Fibroblast of lung (primary cell): ENCODE results near the gene FIBP.

Experiments
- CTCF ChIP-seq, 2 donors: IDR thresholded peaks in 1 of 2; conservative IDR thresholded peaks in 1 of 2; 1 replicate in 1 of 2; 2 replicates in 1 of 2; pipeline ENCODE4 v1.5.1; 2011 to 2012; ENCODE audit warnings: low read length in 2 of 2, control low read depth in 1 of 2, inconsistent platforms in 1 of 2, low read depth in 1 of 2, mild to moderate bottlenecking in 1 of 2
- EZH2 ChIP-seq: IDR thresholded peaks from 2 replicates; pipeline ENCODE4 v1.5.1; 2012; ENCODE audit warnings: low read length, control low read depth, mild to moderate bottlenecking; ENCODE audit errors: missing control alignments

DNA sequence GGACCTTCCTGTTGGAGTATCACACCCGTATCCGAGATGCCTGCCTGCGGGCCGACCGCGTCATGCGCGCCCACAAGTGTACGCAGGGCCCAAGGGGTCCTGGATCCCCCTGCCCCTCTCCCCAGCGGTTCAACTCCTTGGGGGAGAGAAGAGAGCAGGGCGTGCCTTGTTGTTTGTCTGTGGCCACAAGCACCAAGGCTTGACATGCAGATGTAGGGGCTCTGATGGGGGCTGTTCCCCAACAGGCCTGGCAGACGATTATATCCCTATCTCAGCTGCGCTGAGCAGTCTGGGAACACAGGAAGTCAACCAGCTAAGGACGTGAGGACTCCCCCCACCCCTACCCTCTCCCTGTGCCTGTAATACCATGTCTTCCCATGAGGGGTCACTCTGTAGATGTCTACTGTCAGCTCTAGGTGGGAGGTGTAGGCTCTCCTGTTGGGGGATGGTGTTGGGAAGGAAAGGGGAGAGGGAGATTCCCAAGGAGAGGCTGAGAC lies 37.1 kb downstream of the FIBP start:
- TF ChIP-seq CTCF (conservative IDR thresholded peaks at IDR 0.05 in 1 of 2, IDR thresholded peaks at IDR 0.05 in 1 of 2; ENCODE audit: low read depth in 1 of 2, low read length in 2 of 2) = peak; percentile 26 to 61
- no peak for TF ChIP-seq EZH2
